ENCODE data around the gene PTPRN2. TPM values are rescaled to one million over a fixed set of nuclear protein-coding genes. Genes with fewer than 3 reads are reported as not detected.

The PTPRN2 gene
- total and polyA plus RNA-seq, 7 donors = 3.2 to 7.1 (median 5.5) TPM

GRCh38 chr7:157792241-157793086, 795.2 kb downstream of the PTPRN2 start:
- H3K36me3 ChIP-seq = no peaks in the 10 kb centered on the region
- peaks cover 0 to 5% (median 0%) of the 10 kb centered on the region in 3 donors for H3K27me3 ChIP-seq
- no peak overlapping the region for H3K27ac ChIP-seq
- DNase-seq = no peak
- no peak overlapping the region for H3K4me3 ChIP-seq
- no peaks in the 10 kb centered on the region for H3K9me3 ChIP-seq
- 81 to 87% methylated on average over 35 of the region's 35 CpGs for WGBS, 2 donors
- no peaks in the 10 kb centered on the region for H3K4me1 ChIP-seq
- intact Hi-C loops (cut with DNase I) = no loop called here
- TF ChIP-seq EP300 (IDR thresholded peaks at IDR 0.05) = no peak
- TF ChIP-seq, protein P1, sequence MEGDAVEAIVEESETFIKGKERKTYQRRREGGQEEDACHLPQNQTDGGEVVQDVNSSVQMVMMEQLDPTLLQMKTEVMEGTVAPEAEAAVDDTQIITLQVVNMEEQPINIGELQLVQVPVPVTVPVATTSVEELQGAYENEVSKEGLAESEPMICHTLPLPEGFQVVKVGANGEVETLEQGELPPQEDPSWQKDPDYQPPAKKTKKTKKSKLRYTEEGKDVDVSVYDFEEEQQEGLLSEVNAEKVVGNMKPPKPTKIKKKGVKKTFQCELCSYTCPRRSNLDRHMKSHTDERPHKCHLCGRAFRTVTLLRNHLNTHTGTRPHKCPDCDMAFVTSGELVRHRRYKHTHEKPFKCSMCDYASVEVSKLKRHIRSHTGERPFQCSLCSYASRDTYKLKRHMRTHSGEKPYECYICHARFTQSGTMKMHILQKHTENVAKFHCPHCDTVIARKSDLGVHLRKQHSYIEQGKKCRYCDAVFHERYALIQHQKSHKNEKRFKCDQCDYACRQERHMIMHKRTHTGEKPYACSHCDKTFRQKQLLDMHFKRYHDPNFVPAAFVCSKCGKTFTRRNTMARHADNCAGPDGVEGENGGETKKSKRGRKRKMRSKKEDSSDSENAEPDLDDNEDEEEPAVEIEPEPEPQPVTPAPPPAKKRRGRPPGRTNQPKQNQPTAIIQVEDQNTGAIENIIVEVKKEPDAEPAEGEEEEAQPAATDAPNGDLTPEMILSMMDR (IDR thresholded peaks at IDR 0.05) = no peak
- no peak for TF ChIP-seq POLR2A (IDR thresholded peaks at IDR 0.05)
- TF ChIP-seq POLR2AphosphoS5 (IDR thresholded peaks at IDR 0.05) = no peak

- Histone ChIP-seq H3K27me3 (peaks cover 0 to 5% (median 0%) of the 10 kb centered on the region in 3 donors), H3K4me3 (no peak overlapping the region), H3K36me3 (no peaks in the 10 kb centered on the region), H3K4me1 (no peaks in the 10 kb centered on the region), H3K9me3 (no peaks in the 10 kb centered on the region), H3K27ac (no peak overlapping the region)
- DNase-seq = no peak
- intact Hi-C loops (cut with DNase I) = no loop called here
- no peak for TF ChIP-seq POLR2A (IDR thresholded peaks at IDR 0.05)
- TF ChIP-seq, protein P1 (IDR thresholded peaks at IDR 0.05) = no peak
- no peak for TF ChIP-seq EP300 (IDR thresholded peaks at IDR 0.05)
- TF ChIP-seq POLR2AphosphoS5 (IDR thresholded peaks at IDR 0.05) = no peak
- 93 to 94% methylated on average over 16 of the region's 16 CpGs for WGBS, 2 donors
These were observed 796.0 kb downstream of the PTPRN2 start for GRCh38 chr7:157791666-157792065.

GRCh38 chr7:157791261-157791660, 796.4 kb downstream of the PTPRN2 start:
- intact Hi-C loops (cut with DNase I) = no loop called here
- no peak for TF ChIP-seq POLR2AphosphoS5 (IDR thresholded peaks at IDR 0.05)
- no peak for TF ChIP-seq EP300 (IDR thresholded peaks at IDR 0.05)
- TF ChIP-seq, protein P1 (IDR thresholded peaks at IDR 0.05) = no peak
- no peak for TF ChIP-seq POLR2A (IDR thresholded peaks at IDR 0.05)
- peaks cover 0 to 5% (median 0%) of the 10 kb centered on the region in 3 donors for H3K27me3 ChIP-seq
- no peaks in the 10 kb centered on the region for H3K4me1 ChIP-seq
- H3K9me3 ChIP-seq = no peaks in the 10 kb centered on the region
- H3K27ac ChIP-seq = no peak overlapping the region
- no peak overlapping the region for H3K4me3 ChIP-seq
- H3K36me3 ChIP-seq = no peaks in the 10 kb centered on the region
- no peak for DNase-seq
- WGBS, 2 donors = 87 to 93% methylated on average over 23 of the region's 23 CpGs

- H3K36me3 ChIP-seq = no peaks in the 10 kb centered on the region
- H3K27ac ChIP-seq = no peak overlapping the region
- no peaks in the 10 kb centered on the region for H3K9me3 ChIP-seq
- no peak for TF ChIP-seq POLR2A (IDR thresholded peaks at IDR 0.05)
- TF ChIP-seq, protein P1 (IDR thresholded peaks at IDR 0.05) = no peak
- TF ChIP-seq EP300 (IDR thresholded peaks at IDR 0.05) = no peak
- no peaks in the 10 kb centered on the region for H3K4me1 ChIP-seq
- no peak for DNase-seq
- WGBS, 2 donors = 94 to 95% methylated on average over 4 of the region's 4 CpGs
- no peak overlapping the region for H3K4me3 ChIP-seq
- intact Hi-C loops (cut with DNase I) = no loop called here
- peaks cover 0 to 1% (median 0%) of the 10 kb centered on the region in 3 donors for H3K27me3 ChIP-seq
These were observed 797.7 kb downstream of the PTPRN2 start for GRCh38 chr7:157789942-157790341.

All from sigmoid colon (tissue), 7 donors.